ENCODE results near the gene OVOL2.

DNA sequence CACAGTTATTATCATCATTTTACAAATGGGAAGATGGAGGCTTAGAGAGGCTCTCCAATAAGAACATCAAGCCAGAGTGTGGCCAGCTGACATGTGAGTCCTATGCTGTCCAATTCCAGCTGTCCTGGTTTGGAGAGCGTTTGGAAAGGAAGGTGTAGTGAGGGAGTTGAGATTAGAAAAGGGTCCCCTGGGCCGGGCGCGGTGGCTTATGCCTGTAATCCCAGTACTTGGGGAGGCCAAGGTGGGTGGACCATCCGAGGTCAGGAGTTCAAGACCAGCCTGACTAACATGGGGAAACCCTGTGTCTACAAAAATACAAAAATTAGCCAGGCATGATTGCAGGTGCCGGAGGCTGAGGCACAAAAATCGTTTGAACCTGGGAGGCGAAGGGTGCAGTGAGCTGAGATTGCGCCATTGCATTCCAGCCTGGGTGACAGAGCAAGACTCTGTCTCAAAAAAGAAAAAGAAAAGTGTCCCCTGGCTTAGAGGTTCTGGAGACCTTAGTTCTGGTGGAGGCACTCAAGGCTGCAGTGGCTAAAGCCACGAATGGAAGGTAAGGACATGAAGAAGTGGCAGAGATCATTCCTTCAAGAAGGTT is 22.1 kb upstream of the OVOL2 start:
- TF ChIP-seq, protein P1, sequence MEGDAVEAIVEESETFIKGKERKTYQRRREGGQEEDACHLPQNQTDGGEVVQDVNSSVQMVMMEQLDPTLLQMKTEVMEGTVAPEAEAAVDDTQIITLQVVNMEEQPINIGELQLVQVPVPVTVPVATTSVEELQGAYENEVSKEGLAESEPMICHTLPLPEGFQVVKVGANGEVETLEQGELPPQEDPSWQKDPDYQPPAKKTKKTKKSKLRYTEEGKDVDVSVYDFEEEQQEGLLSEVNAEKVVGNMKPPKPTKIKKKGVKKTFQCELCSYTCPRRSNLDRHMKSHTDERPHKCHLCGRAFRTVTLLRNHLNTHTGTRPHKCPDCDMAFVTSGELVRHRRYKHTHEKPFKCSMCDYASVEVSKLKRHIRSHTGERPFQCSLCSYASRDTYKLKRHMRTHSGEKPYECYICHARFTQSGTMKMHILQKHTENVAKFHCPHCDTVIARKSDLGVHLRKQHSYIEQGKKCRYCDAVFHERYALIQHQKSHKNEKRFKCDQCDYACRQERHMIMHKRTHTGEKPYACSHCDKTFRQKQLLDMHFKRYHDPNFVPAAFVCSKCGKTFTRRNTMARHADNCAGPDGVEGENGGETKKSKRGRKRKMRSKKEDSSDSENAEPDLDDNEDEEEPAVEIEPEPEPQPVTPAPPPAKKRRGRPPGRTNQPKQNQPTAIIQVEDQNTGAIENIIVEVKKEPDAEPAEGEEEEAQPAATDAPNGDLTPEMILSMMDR (IDR thresholded peaks at IDR 0.05), result no peak
- no peak for TF ChIP-seq EZH2 (IDR thresholded peaks at IDR 0.05; ENCODE audit: borderline replicate concordance, insufficient read depth, low read depth, low read length, poor library complexity, severe bottlenecking)
